H7 (cell line): ENCODE measurements around the gene LTBR. TPM values are rescaled to one million over a fixed set of nuclear protein-coding genes. Genes with fewer than 3 reads are reported as not detected.
A peak's percentile ranks its signal among the peaks of the same experiment; 100 is the strongest.
"Not testable (repeated sequence)": the region's sequence is repeated elsewhere in the genome, so short reads cannot be mapped to it uniquely, and the experiment has no call there.

Experiments
- DNase-seq: peaks from one replicate; pipeline ENCODE4 v3.0.0; 2012
- H3K27me3 ChIP-seq: 2 replicates; pipeline ENCODE4 v1.6.0; 2011; ENCODE audit warnings: mild to moderate bottlenecking, low read length; ENCODE audit not compliant: control insufficient read depth, insufficient read depth
- H3K36me3 ChIP-seq: replicated peaks from 2 replicates; pipeline ENCODE4 v1.5.1; 2011; ENCODE audit warnings: low read length; ENCODE audit not compliant: control insufficient read depth, insufficient read depth
- H3K4me3 ChIP-seq: 2 replicates; pipeline ENCODE4 v1.5.1; 2011; ENCODE audit warnings: low read depth, mild to moderate bottlenecking, control low read depth, low read length, moderate library complexity; ENCODE audit not compliant: insufficient read depth
- total RNA-seq: library from RNA; depleted of rRNA; stranded (reverse); fragments of >200 nt; shearing (Covaris generic); gene quantifications from 2 replicates; pipeline ENCODE4 v1.2.3, GENCODE V29; 2014

LTBR gene
- total RNA-seq, 1 experiment from 2014 or later = 3.6 TPM

- no peak for DNase-seq
- Histone ChIP-seq H3K27me3 (no peaks in the 10 kb centered on the region), H3K4me3 (peak overlapping the region; percentile 78), H3K36me3 (peaks cover 6% of the 10 kb centered on the region)
Measured at GRCh38 chr12:6342140-6342889, 41.6 kb upstream of the LTBR start.

- DNase-seq = no peak
- Histone ChIP-seq H3K36me3 (peaks cover 7% of the 10 kb centered on the region), H3K27me3 (no peaks in the 10 kb centered on the region), H3K4me3 (no peak overlapping the region)
Measured at GRCh38 chr12:6343518-6343917, 40.4 kb upstream of the LTBR start.

- H3K36me3 ChIP-seq = peaks cover 14% of the 10 kb centered on the region
- H3K4me3 ChIP-seq, H3K27me3 ChIP-seq, DNase-seq: not testable (repeated sequence)
Measured at GRCh38 chr12:6344101-6344660, 39.8 kb upstream of the LTBR start.

- Histone ChIP-seq H3K36me3 (peaks cover 16% of the 10 kb centered on the region), H3K27me3 (no peaks in the 10 kb centered on the region), H3K4me3 (no peak overlapping the region)
- no peak for DNase-seq
Measured at GRCh38 chr12:6345319-6346091, 38.5 kb upstream of the LTBR start.

GRCh38 chr12:6346235-6346832 is 37.6 kb upstream of the LTBR start:
- Histone ChIP-seq H3K36me3 (peaks cover 16% of the 10 kb centered on the region), H3K4me3 (no peak overlapping the region), H3K27me3 (no peaks in the 10 kb centered on the region)
- no peak for DNase-seq

- DNase-seq = no peak
- Histone ChIP-seq H3K36me3 (peaks cover 16% of the 10 kb centered on the region), H3K27me3 (no peaks in the 10 kb centered on the region), H3K4me3 (no peak overlapping the region)
Measured at GRCh38 chr12:6346942-6347341, 37.0 kb upstream of the LTBR start.

GRCh38 chr12:6347367-6348338 is 36.3 kb upstream of the LTBR start:
- peaks cover 16% of the 10 kb centered on the region for H3K36me3 ChIP-seq
- DNase-seq = no peak
- H3K4me3 ChIP-seq = no peak overlapping the region
- no peaks in the 10 kb centered on the region for H3K27me3 ChIP-seq

- Histone ChIP-seq H3K4me3 (no peak overlapping the region), H3K36me3 (peaks cover 27% of the 10 kb centered on the region), H3K27me3 (no peaks in the 10 kb centered on the region)
- no peak for DNase-seq
Measured at GRCh38 chr12:6351622-6352021, 32.3 kb upstream of the LTBR start.

GRCh38 chr12:6352193-6353173 is 31.5 kb upstream of the LTBR start:
- H3K36me3 ChIP-seq = peaks cover 21% of the 10 kb centered on the region

GRCh38 chr12:6354495-6355393 is 29.2 kb upstream of the LTBR start:
- peaks cover 13% of the 10 kb centered on the region for H3K36me3 ChIP-seq
- no peak overlapping the region for H3K4me3 ChIP-seq
- DNase-seq = no peak
- H3K27me3 ChIP-seq = no peaks in the 10 kb centered on the region

More at GRCh38 chr12:6352193-6353173, 31.5 kb upstream of the LTBR start:
- no peak for DNase-seq
- Histone ChIP-seq H3K4me3 (no peak overlapping the region), H3K27me3 (no peaks in the 10 kb centered on the region)

- peaks cover 13% of the 10 kb centered on the region for H3K36me3 ChIP-seq
- no peaks in the 10 kb centered on the region for H3K27me3 ChIP-seq
- peak; percentile 78 for DNase-seq
Measured at GRCh38 chr12:6355491-6356373, 28.2 kb upstream of the LTBR start.

More at GRCh38 chr12:6355491-6356373, 28.2 kb upstream of the LTBR start:
- no peak overlapping the region for H3K4me3 ChIP-seq
